ENCODE data around the gene GLCCI1.

The GLCCI1 gene

DNA sequence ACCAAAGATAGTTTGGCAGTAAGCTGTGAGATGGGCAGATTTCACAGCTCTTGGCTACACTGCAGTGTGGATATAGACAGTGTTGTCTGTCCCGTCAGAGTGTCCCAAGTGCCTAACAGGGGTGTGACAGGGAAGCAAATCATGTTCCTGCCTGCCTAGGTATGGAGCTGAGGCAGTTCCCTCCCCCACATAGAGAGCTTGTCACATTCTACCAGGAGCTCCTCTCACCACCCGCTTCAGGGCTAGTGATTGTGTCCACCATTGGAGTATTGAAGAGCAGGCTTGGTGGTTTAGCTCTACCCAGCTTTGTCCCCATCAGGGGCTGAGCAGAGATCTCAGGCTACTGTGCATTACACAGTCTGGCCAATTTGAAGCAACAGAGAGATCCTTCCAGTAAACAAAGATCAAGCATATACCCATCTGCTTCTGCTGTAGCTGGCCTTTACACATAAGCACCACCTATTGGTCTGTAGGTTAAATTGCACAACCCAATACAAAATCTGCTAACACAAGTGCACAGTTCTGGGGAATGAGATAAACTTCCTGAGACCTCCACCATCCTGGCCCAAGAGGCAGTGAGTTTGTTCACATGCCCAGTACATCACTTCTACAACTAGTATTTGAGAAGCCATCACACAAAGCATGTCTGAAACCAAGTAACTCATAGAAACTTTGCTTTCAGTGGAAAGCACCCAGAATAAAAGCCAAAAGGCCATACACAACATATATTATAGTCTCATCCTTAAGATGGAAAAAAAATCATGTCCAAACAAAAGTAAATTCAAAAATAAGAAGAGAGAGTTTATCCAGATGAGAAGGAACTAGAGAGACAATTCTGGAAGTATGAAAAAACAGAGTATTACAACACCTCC is 67.3 kb downstream of the GLCCI1 start:
- no peak overlapping the region for H3K27ac ChIP-seq (replicated peaks)
- H3K27me3 ChIP-seq (ENCODE audit: insufficient read depth, poor library complexity, severe bottlenecking), result no peaks in the 10 kb centered on the region
- TF ChIP-seq POLR2AphosphoS5 (IDR thresholded peaks at IDR 0.05; ENCODE audit: low read depth), result no peak
- peak; percentile 19 for TF ChIP-seq CTCF (IDR thresholded peaks at IDR 0.05; ENCODE audit: insufficient read depth, low read length)
- DNase-seq (ENCODE audit: low read depth in 1 of 2, low spot score in 1 of 2), result peak; percentile 12 to 42
- H3K4me3 ChIP-seq (replicated peaks; ENCODE audit: insufficient read depth, low read length), result no peak overlapping the region

DNA sequence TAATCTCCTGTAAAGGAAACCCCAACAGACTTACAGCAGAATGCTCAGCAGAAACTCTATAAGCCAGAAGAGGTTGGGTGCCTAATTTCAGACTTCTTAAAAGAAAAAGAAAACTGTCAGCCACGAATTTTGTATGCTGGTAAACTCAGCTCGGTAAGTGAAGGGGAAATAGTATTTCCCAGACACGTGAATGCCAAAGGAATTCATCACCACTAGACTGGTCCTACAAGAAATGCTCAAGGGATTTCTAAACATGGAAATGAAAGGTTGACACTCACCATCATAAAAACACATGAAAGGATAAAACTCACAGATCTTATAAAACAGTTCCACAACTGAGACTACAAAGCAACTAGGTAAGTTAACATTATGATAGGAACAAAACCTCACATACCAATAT is 68.6 kb downstream of the GLCCI1 start:
- TF ChIP-seq SPI1 (IDR thresholded peaks at IDR 0.05; ENCODE audit: borderline replicate concordance, low read depth) (no peak), POLR2AphosphoS5 (IDR thresholded peaks at IDR 0.05; ENCODE audit: low read depth) (no peak), REST (IDR thresholded peaks at IDR 0.05; ENCODE audit: insufficient replicate concordance, low read depth) (no peak), GABPA (IDR thresholded peaks at IDR 0.05; ENCODE audit: low read depth) (no peak), CTCF (IDR thresholded peaks at IDR 0.05; ENCODE audit: insufficient read depth, low read length) (no peak)
- H3K4me3 ChIP-seq (replicated peaks; ENCODE audit: insufficient read depth, low read length), result no peak overlapping the region
- no peak for DNase-seq (ENCODE audit: low read depth in 1 of 2, low spot score in 1 of 2)
- H3K27me3 ChIP-seq (ENCODE audit: insufficient read depth, poor library complexity, severe bottlenecking), result no peaks in the 10 kb centered on the region
- no peak overlapping the region for H3K27ac ChIP-seq (replicated peaks)

GRCh38 chr7:8040768-8041369 is 72.3 kb downstream of the GLCCI1 start:
- Histone ChIP-seq H3K27me3 (ENCODE audit: insufficient read depth, poor library complexity, severe bottlenecking) (no peaks in the 10 kb centered on the region), H3K27ac (replicated peaks) (no peak overlapping the region), H3K4me3 (replicated peaks; ENCODE audit: insufficient read depth, low read length) (no peak overlapping the region)
- TF ChIP-seq REST (IDR thresholded peaks at IDR 0.05; ENCODE audit: insufficient replicate concordance, low read depth), result no peak
- no peak for TF ChIP-seq CTCF (IDR thresholded peaks at IDR 0.05; ENCODE audit: insufficient read depth, low read length)
- no peak for TF ChIP-seq SPI1 (IDR thresholded peaks at IDR 0.05; ENCODE audit: borderline replicate concordance, low read depth)
- no peak for TF ChIP-seq GABPA (IDR thresholded peaks at IDR 0.05; ENCODE audit: low read depth)
- DNase-seq (ENCODE audit: low read depth in 1 of 2, low spot score in 1 of 2), result no peak
